Measurements from ENCODE around the gene RPUSD3. TPM values are rescaled to one million over a fixed set of nuclear protein-coding genes. Genes with fewer than 3 reads are reported as not detected.

RPUSD3 gene
- polyA plus RNA-seq, 2 of the 4 experiments (the other 2 are of a cell fraction), result 38.9 to 44.5 TPM

DNA sequence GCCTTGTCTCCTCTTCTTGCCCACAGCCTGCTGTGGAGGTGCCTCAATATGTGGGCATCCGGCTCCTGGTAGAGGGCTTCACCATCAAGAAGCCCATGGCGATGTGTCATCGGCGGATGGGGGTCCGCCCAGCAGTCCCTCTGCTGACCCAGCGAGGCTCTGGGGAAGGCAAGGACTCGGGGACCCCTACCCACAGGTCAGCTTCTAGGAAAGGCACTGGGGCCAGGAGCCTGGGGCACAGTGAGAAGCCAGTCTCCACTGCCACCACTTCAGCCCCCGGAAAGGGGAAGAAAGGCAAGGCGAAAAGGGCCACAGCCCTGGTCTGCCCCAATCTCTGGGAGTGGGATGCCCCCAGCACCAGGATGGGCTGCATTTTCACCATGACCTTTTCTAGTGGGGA lies 10.7 kb downstream of the RPUSD3 start (continued):
- TF ChIP-seq, protein P1, sequence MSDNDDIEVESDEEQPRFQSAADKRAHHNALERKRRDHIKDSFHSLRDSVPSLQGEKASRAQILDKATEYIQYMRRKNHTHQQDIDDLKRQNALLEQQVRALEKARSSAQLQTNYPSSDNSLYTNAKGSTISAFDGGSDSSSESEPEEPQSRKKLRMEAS (IDR thresholded peaks at IDR 0.05), result no peak

DNA sequence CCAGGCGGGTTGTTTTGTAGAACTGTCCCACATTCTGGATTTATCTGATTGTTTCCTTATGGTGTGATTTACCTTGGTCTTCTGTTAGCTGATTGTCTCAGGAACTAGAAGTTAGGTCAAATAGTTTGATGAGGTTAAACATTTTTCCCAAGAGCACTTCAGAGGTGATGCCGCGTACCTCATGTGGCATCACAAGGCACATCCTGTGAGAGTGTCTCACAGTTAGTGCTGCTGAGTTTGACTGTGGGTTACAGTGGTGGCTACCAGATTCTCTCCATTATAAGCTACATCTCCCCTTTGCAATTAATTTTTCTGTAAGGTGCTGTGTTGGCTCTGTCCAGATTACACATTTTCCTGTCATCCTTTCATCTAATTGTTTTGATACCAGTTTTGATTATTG lies 12.6 kb downstream of the RPUSD3 start:
- POLR2A ChIA-PET, result interaction anchor here (0.7 to 1.0 kb wide), 2 partner anchors 90 to 102 kb away, joined by 4 to 8 read pairs; no protein-coding TSS in a partner anchor
- 97% methylated on average over 3 of the region's 3 CpGs for WGBS (ENCODE audit: missing lambda C conversion rate)
- Histone ChIP-seq H3K4me2 (no peak overlapping the region), H3K4me1 (no peaks in the 10 kb centered on the region), H3K4me3 (no peak overlapping the region), H3K27ac (no peak overlapping the region), H3K9me3 (no peaks in the 10 kb centered on the region)
- TF ChIP-seq HEYL (CRISPR knock-in tag; IDR thresholded peaks at IDR 0.05) (no peak), RCOR1 (IDR thresholded peaks at IDR 0.05; ENCODE audit: low read depth, low read length) (no peak), JUN (IDR thresholded peaks at IDR 0.05) (no peak), FOSL2 (IDR thresholded peaks at IDR 0.05) (no peak), FOSL2 (CRISPR knock-in tag; IDR thresholded peaks at IDR 0.05) (no peak)
- TF ChIP-seq, protein P2, sequence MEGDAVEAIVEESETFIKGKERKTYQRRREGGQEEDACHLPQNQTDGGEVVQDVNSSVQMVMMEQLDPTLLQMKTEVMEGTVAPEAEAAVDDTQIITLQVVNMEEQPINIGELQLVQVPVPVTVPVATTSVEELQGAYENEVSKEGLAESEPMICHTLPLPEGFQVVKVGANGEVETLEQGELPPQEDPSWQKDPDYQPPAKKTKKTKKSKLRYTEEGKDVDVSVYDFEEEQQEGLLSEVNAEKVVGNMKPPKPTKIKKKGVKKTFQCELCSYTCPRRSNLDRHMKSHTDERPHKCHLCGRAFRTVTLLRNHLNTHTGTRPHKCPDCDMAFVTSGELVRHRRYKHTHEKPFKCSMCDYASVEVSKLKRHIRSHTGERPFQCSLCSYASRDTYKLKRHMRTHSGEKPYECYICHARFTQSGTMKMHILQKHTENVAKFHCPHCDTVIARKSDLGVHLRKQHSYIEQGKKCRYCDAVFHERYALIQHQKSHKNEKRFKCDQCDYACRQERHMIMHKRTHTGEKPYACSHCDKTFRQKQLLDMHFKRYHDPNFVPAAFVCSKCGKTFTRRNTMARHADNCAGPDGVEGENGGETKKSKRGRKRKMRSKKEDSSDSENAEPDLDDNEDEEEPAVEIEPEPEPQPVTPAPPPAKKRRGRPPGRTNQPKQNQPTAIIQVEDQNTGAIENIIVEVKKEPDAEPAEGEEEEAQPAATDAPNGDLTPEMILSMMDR (IDR thresholded peaks at IDR 0.05), result no peak
- FAIRE-seq (no peak), ATAC-seq (no peak), DNase-seq (ENCODE audit: low read depth in 1 of 2, low spot score in 1 of 2) (no peak)
- CTCF ChIA-PET, result interaction anchor here (0.8 to 2.6 kb wide), 8 partner anchors 9 to 116 kb away, joined by 3 to 11 read pairs (median 4); partner anchors contain the start of gene CRELD1

DNA sequence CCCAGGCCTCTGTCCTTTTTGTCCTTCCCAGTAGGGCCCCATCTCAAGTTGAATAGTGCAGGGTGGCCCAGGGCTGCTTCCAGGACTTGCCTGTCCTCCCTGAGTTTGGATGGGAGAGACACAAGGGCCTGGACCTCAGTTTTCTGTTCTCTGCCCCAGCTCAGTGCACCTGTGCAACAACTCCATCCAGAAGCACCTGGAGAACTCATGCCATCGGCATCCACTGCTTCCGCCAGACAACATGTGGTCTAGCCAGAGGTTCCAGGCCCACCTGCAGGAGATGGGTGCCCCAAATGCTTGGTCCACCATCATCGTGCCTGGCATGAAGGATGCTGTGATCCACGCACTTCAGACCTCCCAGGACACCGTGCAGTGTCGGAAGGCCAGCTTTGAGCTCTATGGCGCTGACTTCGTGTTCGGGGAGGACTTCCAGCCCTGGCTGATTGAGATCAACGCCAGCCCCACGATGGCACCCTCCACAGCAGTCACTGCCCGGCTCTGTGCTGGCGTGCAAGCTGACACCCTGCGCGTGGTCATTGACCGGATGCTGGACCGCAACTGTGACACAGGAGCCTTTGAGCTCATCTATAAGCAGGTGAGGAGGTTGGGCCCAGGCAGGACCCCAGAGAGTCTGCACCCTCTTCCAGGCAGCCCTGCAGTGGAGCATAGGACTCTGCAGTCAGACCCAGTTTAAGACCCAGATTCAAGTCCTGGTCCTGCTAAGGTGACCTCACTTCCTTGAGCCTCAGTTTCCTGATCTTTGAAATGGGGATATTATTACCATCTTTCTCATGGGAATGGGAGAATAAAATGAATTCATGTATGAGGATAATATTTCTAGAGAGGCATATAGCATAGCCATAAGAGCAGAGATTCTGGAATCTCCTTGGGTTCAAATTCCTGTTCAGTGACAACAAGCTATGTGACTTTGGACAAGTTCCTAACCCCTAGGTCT lies 14.7 kb downstream of the RPUSD3 start:
- H3K4me2 ChIP-seq, result no peak overlapping the region
- no peak overlapping the region for H3K27ac ChIP-seq
- no peak for TF ChIP-seq ESRRA (IDR thresholded peaks at IDR 0.05; ENCODE audit: borderline replicate concordance, low read length)
- no peak for FAIRE-seq
- no peak overlapping the region for H3K4me3 ChIP-seq
- no peak for ATAC-seq
- POLR2A ChIA-PET, result interaction anchor here (0.5 kb wide), 1 partner anchor 327 kb away, joined by 4 read pairs; no protein-coding TSS in a partner anchor
- no peaks in the 10 kb centered on the region for H3K9me3 ChIP-seq
- no peak for DNase-seq (ENCODE audit: low read depth in 1 of 2, low spot score in 1 of 2)
- WGBS (ENCODE audit: missing lambda C conversion rate), result 90% methylated on average over 14 of the region's 17 CpGs
- CTCF ChIA-PET, result interaction anchor here (0.8 to 5.2 kb wide), 7 partner anchors 7 to 193 kb away, joined by 3 to 30 read pairs (median 7); no protein-coding TSS in a partner anchor
- H3K4me1 ChIP-seq, result no peaks in the 10 kb centered on the region

DNA sequence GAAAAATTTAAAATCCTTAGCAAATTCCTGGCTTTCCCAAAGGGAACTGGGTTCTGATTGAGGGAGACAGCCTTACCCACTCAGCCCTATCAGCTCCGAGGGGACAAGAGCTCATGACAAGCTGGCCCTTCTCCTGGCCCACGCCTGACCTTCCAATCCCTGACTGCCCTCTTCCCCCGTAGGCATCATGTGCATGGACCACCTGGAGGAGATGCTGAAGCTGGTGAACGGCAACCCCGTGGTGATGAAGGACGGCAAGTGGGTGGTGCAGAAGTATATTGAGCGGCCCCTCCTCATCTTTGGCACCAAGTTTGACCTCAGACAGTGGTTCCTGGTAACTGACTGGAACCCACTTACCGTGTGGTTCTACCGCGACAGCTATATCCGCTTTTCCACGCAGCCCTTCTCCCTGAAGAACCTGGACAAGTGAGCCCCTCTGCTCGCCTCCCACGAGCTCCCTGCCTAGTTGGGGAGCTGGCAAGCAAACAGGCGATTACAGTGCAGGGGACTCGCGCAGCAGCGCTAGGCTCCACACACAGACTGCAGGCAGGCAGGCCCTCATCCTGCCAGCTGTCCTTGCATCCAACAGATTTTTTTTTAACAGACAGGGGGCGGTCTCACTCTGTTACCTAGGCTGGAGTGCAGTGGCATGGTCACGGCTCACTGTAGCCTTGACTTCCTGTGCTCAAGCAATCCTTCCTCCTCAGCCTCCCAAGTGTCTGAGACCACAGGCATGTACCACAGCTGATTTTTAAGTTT lies 16.8 kb downstream of the RPUSD3 start:
- ChIA-PET POLR2A (interaction anchor here (0.6 to 1.3 kb wide), 2 partner anchors 119 to 323 kb away, joined by 3 to 4 read pairs; no protein-coding TSS in a partner anchor), CTCF (interaction anchor here (0.6 to 5.2 kb wide), 17 partner anchors 9 to 474 kb away, joined by 3 to 30 read pairs (median 5); no protein-coding TSS in a partner anchor)
- Histone ChIP-seq H3K27ac (no peak overlapping the region), H3K4me2 (no peak overlapping the region), H3K4me3 (no peak overlapping the region), H3K9me3 (no peaks in the 10 kb centered on the region), H3K4me1 (no peaks in the 10 kb centered on the region)
- DNase-seq (ENCODE audit: low read depth in 1 of 2, low spot score in 1 of 2) (peak; percentile 44 to 69), ATAC-seq (peak; percentile 87 to 93), FAIRE-seq (no peak)
- 64% methylated on average over 20 of the region's 20 CpGs for WGBS (ENCODE audit: missing lambda C conversion rate)
- TF ChIP-seq FOXS1 (CRISPR knock-in tag; IDR thresholded peaks at IDR 0.05) (no peak), HDAC2 (IDR thresholded peaks at IDR 0.05) (no peak), HOXB5 (CRISPR knock-in tag; IDR thresholded peaks at IDR 0.05) (no peak), CHD4 (IDR thresholded peaks at IDR 0.05; ENCODE audit: borderline replicate concordance) (no peak), TFCP2L1 (CRISPR knock-in tag; IDR thresholded peaks at IDR 0.05) (no peak), JUN (IDR thresholded peaks at IDR 0.05) (no peak), MYC (IDR thresholded peaks at IDR 0.05; ENCODE audit: borderline replicate concordance, low read length) (no peak), RAD21 (conservative IDR thresholded peaks at IDR 0.05 in 1 of 2, IDR thresholded peaks at IDR 0.05 in 1 of 2) (peak; percentile 52 to 67), NPAS2 (CRISPR knock-in tag; IDR thresholded peaks at IDR 0.05; ENCODE audit: borderline replicate concordance) (no peak), BHLHE40 (IDR thresholded peaks at IDR 0.05; ENCODE audit: low read depth, low read length) (no peak), EP300 (IDR thresholded peaks at IDR 0.05) (no peak), ZNF302 (CRISPR knock-in tag; IDR thresholded peaks at IDR 0.05) (no peak), ESRRA (IDR thresholded peaks at IDR 0.05; ENCODE audit: borderline replicate concordance, low read length) (no peak), MAFK (IDR thresholded peaks at IDR 0.05; ENCODE audit: partially characterized antibody) (no peak), RCOR1 (IDR thresholded peaks at IDR 0.05; ENCODE audit: low read depth, low read length) (no peak), SMC3 (IDR thresholded peaks at IDR 0.05) (peak; percentile 49; the same call in 2 of the 3 replicates), CBX2 (IDR thresholded peaks at IDR 0.05; ENCODE audit: borderline replicate concordance, low read depth) (no peak)
- TF ChIP-seq, protein P3, sequence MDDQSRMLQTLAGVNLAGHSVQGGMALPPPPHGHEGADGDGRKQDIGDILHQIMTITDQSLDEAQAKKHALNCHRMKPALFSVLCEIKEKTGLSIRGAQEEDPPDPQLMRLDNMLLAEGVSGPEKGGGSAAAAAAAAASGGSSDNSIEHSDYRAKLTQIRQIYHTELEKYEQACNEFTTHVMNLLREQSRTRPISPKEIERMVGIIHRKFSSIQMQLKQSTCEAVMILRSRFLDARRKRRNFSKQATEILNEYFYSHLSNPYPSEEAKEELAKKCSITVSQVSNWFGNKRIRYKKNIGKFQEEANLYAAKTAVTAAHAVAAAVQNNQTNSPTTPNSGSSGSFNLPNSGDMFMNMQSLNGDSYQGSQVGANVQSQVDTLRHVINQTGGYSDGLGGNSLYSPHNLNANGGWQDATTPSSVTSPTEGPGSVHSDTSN (IDR thresholded peaks at IDR 0.05), result no peak
- TF ChIP-seq, protein P2 (IDR thresholded peaks at IDR 0.05), result peak; percentile 46
